HFF-Myc (cell line): ENCODE results near the gene AGT.

Experiments
- DNase-seq: peaks from one replicate; pipeline ENCODE4 v3.0.0-alpha.2; 2011; ENCODE audit warnings: low read depth; ENCODE audit errors: extremely low read depth
- H3K4me3 ChIP-seq: replicated peaks from 2 replicates; pipeline ENCODE4 v1.5.1; 2011; ENCODE audit warnings: low read depth, mild to moderate bottlenecking, control low read depth, low read length
- CTCF ChIP-seq: IDR thresholded peaks from 2 replicates; pipeline ENCODE4 v1.5.1; 2012; ENCODE audit warnings: mild to moderate bottlenecking, low read depth, low read length, control low read depth; ENCODE audit errors: missing control alignments

The AGT gene

DNA sequence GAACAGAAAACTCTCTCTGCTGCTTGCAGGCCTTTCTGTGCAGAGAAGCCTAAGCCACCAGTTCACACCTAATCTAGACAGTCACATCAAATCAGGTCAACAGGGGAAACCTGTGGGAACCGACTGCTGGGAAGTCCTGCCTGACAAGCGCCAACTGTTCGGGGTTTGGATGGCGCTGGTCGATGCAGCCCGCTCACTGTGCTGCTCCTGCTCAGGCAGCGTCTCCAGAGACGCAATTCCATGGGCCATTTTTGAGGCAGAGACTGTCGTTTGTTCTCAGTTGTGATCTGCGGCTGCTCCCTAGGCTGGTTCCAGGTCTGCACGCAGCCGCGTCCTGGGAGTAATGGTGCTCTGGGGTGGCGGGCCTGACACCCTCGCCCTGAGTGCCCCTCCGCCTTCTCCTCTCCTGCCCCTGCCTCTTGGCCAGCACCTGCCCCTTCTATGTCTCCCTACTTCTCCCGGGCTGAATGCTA is 1.4 kb downstream of the AGT start:
- TF ChIP-seq CTCF = no peak
- no peak for DNase-seq
- H3K4me3 ChIP-seq = no peak overlapping the region

DNA sequence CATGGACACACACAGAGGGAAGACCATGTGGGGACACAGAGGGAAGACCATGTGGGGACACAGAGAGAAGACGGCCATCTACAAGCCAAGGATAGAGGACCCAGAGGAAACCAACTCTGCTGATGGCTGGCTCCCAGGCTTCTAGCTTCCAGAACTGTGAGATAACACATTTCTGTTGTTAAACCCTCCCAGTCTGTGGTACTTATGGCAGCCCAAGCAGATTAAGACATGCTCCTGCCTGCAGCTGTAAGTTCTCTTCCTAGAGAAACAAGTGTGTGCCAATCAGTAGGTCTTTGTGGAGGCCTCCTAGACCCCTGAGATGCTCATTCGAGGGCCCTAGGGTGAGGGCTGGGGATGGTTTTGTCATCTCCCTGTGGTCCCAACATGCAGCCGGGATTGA is 2.7 kb downstream of the AGT start:
- H3K4me3 ChIP-seq = no peak overlapping the region
- no peak for DNase-seq
- no peak for TF ChIP-seq CTCF

- TF ChIP-seq CTCF = no peak
- no peak for DNase-seq
- H3K4me3 ChIP-seq = no peak overlapping the region
Observed at GRCh38 chr1:230710543-230710904, 3.4 kb downstream of the AGT start.

GRCh38 chr1:230709619-230710542 is 4.0 kb downstream of the AGT start:
- no peak for TF ChIP-seq CTCF
- no peak for DNase-seq
- no peak overlapping the region for H3K4me3 ChIP-seq

DNA sequence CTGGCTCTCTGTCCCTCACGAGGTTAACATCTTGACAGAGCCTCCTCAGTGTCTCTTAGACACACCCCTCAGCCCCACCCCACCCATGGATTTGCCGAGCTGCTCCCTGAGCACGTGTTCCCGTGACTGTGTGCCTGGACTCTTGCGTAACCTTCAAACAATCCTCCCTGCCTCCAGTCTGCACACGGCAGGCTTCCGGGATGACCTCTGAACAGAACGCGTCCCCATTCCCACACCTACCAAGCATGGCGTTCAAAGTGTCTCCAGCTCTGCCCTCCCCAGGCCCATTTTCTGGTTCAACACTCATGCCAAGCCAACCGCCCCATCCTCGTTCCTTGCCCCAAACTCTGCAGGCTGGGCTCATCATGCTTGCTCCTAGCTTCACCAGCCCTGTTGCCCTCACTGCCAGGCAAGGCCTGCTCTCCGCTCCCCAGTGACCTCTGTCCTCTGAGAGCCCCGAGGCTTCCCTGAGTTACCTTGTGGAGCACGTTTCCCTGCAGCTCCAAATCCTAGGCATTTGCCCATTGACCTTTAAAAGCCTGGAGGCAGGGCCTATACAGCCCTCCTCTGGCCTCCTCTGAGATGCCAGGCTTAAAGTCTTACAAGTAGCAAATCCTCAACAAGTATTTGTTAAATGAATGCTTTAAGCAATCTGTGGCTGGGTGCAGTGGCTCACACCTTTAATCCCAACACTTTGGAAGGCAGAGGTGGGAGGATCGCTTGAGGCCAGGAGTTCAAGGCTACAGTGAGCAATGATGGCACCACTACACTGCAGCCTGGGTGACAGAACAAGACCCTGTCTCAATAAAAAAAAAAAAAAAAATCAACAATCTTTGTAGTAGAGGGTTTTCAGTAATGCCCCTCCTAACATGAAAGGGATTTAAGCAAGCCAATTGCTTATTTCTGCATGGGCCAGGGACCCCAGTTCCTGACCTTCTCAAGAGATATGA is 5.0 kb downstream of the AGT start:
- TF ChIP-seq CTCF = no peak
- DNase-seq = no peak
- H3K4me3 ChIP-seq = no peak overlapping the region

DNA sequence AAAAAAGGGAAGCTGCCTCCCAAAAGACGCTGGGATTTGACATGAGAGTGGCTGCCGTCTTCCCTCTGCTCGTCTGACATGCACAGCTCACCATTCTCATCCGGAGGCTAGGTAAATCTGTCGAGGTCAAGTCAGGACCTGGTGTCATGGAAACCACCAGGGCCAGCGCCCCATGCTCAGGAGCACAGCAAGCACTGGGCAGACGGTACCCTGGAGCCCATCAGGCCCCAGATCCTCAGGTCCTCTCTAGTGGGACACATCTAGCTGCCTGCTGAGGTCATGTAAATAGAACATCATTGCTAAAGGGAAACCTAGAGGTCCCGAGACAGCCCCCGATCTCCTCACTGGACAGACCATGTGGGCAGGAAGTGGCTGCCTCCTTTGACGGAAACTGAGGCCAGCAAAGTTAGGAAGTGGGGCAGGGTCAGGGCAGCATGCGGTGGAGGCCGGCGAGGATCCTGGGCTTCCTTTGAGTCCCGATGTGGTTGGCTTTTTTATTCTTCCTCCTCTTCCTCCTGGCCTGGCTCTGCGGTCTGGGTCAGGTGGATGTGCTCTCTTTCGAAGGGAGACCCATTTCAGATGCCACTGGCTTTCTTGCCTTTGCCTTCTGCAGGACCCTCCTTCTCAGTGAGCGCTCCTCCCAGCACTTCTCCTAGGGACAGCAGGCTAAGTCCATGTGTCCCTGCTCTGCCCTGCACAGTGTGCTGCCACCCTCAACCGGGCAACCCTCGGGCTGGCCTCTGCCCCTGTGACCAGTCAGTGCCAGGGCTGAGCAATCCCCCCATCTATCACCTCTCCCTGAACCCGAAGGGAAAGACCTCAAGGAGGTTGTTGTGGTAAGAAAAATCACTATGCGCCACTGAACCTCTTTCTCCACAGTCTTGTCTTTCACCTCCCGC is 5.9 kb downstream of the AGT start:
- H3K4me3 ChIP-seq = no peak overlapping the region
- DNase-seq = no peak
- no peak for TF ChIP-seq CTCF
